ENCODE measurements around the gene ONECUT2. TPM values are rescaled to one million over a fixed set of nuclear protein-coding genes. Genes with fewer than 3 reads are reported as not detected.
A peak's percentile ranks its signal among the peaks of the same experiment; 100 is the strongest.
"Not testable (repeated sequence)": the region's sequence is repeated elsewhere in the genome, so short reads cannot be mapped to it uniquely, and the experiment has no call there.

ONECUT2 gene
- total RNA-seq: under 0.01 TPM

- DNase-seq (ENCODE audit: low read depth in 2 of 3, low spot score in 2 of 3): peak in 2 of 3 donors; percentile 88 to 91
Observed at GRCh38 chr18:57434536-57435494, at the start of gene ONECUT2. TSS of gene ONECUT2 (plus strand) at chr18:57435374. CDS start at chr18:57435717, 343 bp downstream.

DNA sequence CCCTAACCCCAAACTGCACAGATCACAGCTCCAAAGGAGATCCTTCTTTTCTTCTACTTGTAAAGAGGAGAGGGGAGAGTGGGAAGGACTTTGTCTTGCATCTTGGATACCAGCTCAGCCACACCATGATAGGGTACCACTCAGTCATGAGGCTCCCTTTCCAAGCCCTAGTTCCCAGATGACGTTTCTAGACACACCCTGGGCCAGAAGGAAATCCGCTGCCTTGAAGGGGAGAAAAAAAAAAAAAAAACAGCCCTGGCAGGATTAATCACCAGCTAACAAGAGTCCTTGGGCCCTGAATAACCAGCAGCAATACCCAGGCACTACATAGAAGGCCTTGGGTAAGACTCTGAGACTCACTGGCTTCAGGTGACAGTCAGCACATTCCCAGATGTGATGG, 45.9 kb upstream of the ONECUT2 start:
- DNase-seq (ENCODE audit: low read depth in 2 of 3, low spot score in 2 of 3): no peak

GRCh38 chr18:57390044-57390443, 45.1 kb upstream of the ONECUT2 start:
- no peak for DNase-seq (ENCODE audit: low read depth in 2 of 3, low spot score in 2 of 3)

DNA sequence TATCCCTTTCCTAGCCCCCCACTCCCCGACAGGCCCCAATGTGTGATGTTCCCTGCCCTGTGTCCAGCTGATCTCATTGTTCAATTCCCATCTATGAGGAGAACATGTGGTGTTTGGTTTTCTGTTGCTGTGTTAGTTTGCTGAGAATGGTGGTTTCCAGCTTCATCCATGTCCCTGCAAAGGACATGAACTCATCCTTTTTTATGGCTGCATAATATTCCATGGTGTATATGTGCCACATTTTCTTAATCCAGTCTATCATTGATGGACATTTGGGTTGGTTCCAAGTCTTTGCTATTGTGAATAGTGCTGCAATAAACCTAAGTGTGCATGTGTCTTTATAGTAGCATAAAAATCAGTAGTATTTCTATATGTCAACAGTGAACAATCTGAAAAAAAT, 40.4 kb upstream of the ONECUT2 start:
- not testable (repeated sequence) for DNase-seq (ENCODE audit: low read depth in 2 of 3, low spot score in 2 of 3)

DNA sequence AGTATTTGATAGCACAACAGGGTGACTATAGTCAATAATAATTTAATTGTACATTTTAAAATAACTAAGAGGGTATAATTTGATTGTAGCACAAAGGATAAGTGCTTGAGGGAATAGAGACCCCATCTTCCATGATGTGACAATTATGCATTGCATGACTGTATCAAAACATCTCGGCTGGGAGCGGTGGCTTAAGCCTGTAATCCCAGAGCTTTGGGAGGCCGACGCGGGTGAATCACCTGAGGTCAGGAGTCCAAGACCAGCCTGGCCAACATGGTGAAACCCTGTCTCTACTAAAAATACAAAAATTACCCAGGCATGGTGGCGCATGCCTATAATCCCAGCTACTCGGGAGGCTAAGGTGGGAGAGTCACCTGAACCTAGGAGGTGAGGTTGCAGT, 38.3 kb upstream of the ONECUT2 start:
- DNase-seq (ENCODE audit: low read depth in 2 of 3, low spot score in 2 of 3): not testable (repeated sequence)

- no peak for DNase-seq (ENCODE audit: low read depth in 2 of 3, low spot score in 2 of 3)
Observed at GRCh38 chr18:57397440-57398132, 37.6 kb upstream of the ONECUT2 start.

- no peak for DNase-seq (ENCODE audit: low read depth in 2 of 3, low spot score in 2 of 3)
Observed at GRCh38 chr18:57404345-57404744, 30.8 kb upstream of the ONECUT2 start.

DNA sequence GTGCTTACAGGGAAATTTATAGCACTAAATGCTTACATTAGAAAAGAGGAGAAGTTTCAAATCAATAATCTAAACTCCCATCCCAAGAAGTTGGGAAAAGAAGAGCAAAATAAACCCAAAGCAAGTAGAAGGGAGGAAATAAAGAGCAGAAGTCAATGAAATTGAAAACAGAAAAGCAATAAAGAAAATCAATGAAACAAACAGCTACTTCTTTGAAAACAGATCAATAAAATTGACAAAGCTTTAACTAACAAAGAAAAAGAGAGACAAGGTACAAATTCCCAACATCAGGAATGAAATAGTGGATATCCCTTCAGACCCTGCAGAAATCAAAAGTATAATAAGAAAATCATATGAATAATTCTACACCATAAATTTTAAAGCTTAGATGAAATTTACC, 25.5 kb upstream of the ONECUT2 start:
- DNase-seq (ENCODE audit: low read depth in 2 of 3, low spot score in 2 of 3): no peak

DNA sequence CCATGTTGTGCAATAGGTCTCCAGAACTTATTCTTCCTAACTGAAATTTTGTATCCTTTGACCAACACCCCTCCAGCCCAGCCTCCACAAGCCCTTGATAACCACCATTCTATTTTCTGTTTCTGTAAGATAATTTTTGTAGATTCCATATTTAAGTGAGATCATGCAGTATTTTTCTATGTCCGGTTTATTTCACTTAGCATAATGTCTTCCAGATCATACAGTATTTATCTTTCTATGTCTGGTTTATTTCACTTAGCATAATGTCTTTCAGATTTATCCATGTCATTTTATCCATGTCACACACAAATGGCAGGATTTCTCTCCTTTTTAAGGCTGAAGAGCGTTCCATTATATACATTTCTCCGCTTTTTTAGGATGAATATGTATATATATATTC, 24.4 kb upstream of the ONECUT2 start:
- no peak for DNase-seq (ENCODE audit: low read depth in 2 of 3, low spot score in 2 of 3)

DNA sequence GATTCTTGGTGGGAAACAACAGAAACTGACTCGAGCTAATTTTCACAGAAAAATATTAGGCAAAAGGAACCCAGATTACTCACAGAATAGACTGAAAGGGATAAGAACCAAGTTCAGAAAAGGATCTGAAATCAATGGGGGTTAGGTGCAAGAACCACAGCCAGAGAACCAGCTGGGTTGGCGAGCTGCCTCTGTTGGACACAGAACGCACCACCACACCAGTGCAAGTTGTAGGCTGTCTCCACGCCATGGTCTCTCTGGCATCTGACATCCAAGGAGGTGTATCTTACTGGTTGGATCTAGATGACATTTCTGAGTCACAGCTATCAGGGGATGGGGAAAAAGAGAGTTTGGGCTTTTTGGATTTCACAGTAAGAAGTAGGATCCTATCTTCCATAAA, 18.6 kb upstream of the ONECUT2 start:
- DNase-seq (ENCODE audit: low read depth in 2 of 3, low spot score in 2 of 3): no peak

DNA sequence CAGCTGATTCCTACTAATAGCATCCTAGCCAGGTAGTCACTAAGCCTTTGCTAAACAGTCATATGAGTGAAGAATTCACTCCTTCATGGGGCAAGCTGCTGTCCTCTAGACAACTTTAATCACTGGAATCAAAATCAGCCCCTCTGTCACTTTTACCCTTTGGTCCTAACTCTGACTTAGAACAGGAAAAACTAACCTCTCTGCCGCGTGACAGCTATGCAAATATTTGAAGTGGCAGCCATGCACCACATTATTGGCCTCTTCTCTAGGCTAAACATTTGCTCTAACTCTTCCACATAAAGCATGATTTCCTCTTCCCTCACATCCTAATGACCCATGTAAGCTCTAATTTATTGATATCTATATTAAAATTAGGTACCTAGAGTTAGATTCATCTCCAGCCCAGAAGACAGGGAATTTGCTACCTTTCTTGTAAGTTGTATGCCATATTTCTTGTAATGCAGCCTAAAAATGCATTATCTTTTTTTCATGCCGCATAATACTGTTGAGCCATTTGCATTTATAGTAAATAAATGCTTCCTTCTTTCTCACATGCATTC, 12.8 kb upstream of the ONECUT2 start:
- no peak for DNase-seq (ENCODE audit: low read depth in 2 of 3, low spot score in 2 of 3)

DNA sequence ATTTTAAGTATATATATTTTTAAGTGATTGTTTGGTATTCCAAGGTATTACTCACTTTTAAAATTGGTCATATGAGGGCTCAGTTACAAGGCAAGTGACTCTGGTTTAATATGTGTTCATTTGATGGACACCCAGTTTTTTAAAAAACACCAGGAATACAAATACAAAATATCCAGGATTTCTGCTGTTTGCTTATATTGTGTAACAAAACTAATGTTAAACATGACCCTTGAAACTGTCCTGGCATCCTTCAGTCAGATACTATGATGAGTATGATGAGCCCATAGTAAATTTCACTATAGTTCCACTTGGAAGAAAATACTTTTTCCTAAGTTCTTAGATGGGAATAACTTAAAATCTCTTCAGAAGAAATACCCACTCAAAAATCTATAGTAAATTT, 11.4 kb upstream of the ONECUT2 start:
- DNase-seq (ENCODE audit: low read depth in 2 of 3, low spot score in 2 of 3): no peak

DNA sequence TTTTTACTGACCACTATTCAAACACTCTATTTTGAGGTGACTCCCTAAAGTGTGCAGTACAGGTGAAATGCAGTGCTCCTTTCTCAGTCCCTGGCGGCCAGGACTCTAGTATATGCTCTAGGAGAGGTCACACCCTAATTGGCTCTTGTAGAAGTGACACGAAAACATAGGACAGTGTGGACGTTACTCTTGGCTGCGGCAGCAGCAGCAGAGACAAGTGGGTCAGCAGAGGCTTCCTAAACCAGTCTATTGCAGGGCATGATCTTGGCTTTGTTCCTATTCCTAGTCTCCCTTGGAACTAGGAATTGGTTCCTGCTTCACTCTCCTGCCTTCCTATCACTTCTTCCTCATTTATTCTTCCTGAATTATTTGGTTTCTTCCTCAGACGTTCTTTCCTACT, 10.1 kb upstream of the ONECUT2 start:
- no peak for DNase-seq (ENCODE audit: low read depth in 2 of 3, low spot score in 2 of 3)

- no peak for DNase-seq (ENCODE audit: low read depth in 2 of 3, low spot score in 2 of 3)
Observed at GRCh38 chr18:57426187-57426586, 9.0 kb upstream of the ONECUT2 start.

GRCh38 chr18:57427429-57428201, 7.6 kb upstream of the ONECUT2 start:
- DNase-seq (ENCODE audit: low read depth in 2 of 3, low spot score in 2 of 3): peak in 1 of 3 donors; percentile 20

DNA sequence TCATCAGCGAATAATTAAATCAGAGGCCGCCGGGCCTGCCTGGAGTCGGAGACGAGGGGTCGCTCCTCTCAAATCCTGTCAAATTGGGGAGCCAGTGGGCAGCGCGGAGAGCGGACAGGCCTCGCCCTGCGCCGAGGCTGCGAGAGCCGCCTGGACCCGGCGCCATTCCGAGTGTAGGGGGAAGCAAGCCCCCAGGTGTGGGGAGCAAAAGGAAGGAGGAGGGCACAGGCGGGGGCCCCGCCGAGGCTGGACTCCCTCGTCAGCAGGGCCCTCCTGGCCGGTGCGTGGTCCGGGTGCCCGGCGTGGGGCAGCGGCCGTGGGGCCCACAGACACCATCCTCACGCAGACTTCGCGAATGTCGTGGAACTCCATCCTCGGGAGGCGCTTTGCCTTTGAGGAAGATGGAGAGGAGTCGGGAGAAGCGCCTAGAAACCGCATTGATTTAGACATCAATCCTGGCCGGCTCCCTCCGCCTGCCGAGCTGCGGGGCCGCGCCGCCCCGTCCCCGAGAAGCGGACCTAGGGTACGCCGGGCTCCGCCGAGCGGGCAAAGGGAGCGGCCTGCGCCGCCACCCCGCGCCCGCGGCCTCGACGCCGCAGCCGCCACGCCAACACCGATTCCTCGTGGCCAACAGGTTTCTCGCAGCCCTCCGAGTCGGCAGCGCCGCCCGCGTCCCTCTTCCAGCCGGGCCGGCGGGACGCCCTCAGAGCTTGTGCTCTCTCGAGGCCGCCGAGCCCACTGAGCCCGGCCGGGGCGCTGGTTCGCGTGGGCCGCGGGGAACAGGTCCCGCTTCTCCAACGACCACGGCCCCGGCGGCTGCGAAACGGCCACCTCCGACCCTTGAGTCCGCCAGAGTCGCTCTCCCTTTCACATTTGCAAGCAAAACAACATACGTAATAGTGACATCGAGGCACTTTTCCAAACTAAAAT, 6.7 kb upstream of the ONECUT2 start:
- no peak for DNase-seq (ENCODE audit: low read depth in 2 of 3, low spot score in 2 of 3)

DNA sequence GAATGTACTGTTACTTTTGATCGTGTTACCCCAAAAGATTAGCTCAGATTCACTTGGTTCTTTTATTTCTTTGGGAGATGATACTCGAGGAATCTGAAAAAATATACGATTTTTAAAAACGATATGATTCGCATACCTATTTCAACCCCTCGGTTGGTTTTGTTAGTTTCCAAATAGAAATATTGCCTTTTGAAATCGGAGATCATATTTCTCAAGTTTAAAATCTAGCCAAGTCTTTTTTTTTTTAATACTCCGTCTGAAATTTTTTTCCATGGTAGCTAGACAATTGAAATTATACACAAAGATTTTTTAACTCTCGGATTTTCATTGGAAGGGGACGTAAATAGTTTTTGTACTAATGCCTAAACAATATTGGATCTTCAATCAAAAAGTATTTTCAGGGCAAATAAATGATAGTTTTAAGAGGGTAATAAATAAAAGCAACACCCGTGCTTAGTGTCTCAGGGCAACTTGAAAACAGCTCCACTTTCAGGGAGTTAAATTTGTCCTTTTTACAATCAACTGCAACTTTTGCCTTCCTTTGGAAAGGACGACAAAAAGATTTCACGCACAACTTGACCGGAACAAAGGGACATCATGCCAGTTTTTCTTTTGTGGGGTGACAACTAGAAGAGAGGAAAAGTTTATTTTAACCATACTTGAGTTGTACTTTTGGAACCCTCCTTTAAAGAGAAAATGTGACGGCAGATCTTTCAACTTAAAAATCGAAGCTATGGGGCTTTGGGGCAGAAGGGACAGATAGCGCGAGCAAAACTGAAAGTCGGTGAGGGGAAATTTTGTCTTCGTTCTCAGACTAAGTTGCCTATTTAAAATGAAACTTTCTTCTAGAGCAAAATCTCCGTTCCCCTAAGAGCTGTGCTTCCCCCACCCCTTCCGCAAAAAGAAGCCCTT, 5.8 kb upstream of the ONECUT2 start:
- peak in 1 of 3 donors; percentile 48 for DNase-seq (ENCODE audit: low read depth in 2 of 3, low spot score in 2 of 3)

All from hematopoietic multipotent progenitor cell (in vitro differentiated cells).